ENCODE data around the gene KATNB1.

GRCh38 chr16:57722210-57722499 lies 13.4 kb upstream of the KATNB1 start:
- TF ChIP-seq POLR2A (IDR thresholded peaks at IDR 0.05), result no peak
- TF ChIP-seq CTCF (IDR thresholded peaks at IDR 0.05), result no peak
